ENCODE measurements around the gene ADCY9.
"Not testable (repeated sequence)": the region's sequence is repeated elsewhere in the genome, so short reads cannot be mapped to it uniquely, and the experiment has no call there.

ADCY9 gene

GRCh38 chr16:3948378-3948995 is 167.8 kb downstream of the ADCY9 start:
- DNase-seq: no peak

- DNase-seq: no peak
Measured at GRCh38 chr16:3946604-3947180, 169.6 kb downstream of the ADCY9 start.

GRCh38 chr16:3945751-3946603 is 170.3 kb downstream of the ADCY9 start:
- DNase-seq: peak; percentile 21 to 69

- not testable (repeated sequence) for DNase-seq
Measured at GRCh38 chr16:3944457-3944856, 171.8 kb downstream of the ADCY9 start.

- not testable (repeated sequence) for DNase-seq
Measured at GRCh38 chr16:3942146-3942545, 174.1 kb downstream of the ADCY9 start.

GRCh38 chr16:3938843-3939624 is 177.2 kb downstream of the ADCY9 start:
- peak; percentile 29 to 78 for DNase-seq

- DNase-seq: no peak
Measured at GRCh38 chr16:3938471-3938842, 177.8 kb downstream of the ADCY9 start.

GRCh38 chr16:3937066-3937875 is 179.0 kb downstream of the ADCY9 start:
- no peak for DNase-seq

GRCh38 chr16:3935921-3936320 is 180.3 kb downstream of the ADCY9 start:
- DNase-seq: no peak

GRCh38 chr16:3934491-3935181 is 181.6 kb downstream of the ADCY9 start:
- DNase-seq: no peak

GRCh38 chr16:3927147-3927546 is 189.1 kb downstream of the ADCY9 start:
- not testable (repeated sequence) for DNase-seq

GRCh38 chr16:3924763-3925162 is 191.5 kb downstream of the ADCY9 start:
- DNase-seq: no peak

GRCh38 chr16:3922241-3922640 is 194.0 kb downstream of the ADCY9 start:
- DNase-seq: no peak

- DNase-seq: no peak
Measured at GRCh38 chr16:3920206-3920605, 196.0 kb downstream of the ADCY9 start.

GRCh38 chr16:3919413-3919812 is 196.8 kb downstream of the ADCY9 start:
- no peak for DNase-seq

- peak in 1 of 2 experiments; percentile 44 for DNase-seq
Measured at GRCh38 chr16:3915426-3916260, 200.6 kb downstream of the ADCY9 start.

GRCh38 chr16:3912897-3913296 is 203.3 kb downstream of the ADCY9 start:
- no peak for DNase-seq
